NCI-H1092 treated with DMSO at 0.1 percent for 48 hours (cell line): ENCODE results near the gene CAMK2D.

Source experiments
- DNase-seq: peaks from one replicate; lab custom pipeline; 2025; lab: John Stamatoyannopoulos, UW

Gene CAMK2D

DNA sequence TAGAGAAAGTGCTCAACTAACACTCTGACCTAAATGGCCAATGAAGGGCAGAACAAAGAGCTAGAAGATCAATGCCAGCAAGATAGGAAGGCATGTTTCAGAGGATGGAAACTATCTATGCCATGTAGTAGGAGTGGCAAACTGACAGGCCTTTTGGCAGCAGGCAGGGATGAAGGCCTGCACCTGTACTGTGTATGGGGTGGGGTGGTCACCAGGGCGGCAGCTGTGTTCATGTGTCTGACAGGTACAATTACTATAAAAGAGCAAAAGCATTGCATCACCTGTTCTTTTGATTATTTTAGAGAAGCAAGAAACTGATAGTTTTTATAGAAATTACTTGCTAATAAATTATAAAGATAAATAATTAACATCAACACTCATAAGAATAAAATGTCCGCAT, 239.1 kb downstream of the CAMK2D start:
- no peak for DNase-seq

DNA sequence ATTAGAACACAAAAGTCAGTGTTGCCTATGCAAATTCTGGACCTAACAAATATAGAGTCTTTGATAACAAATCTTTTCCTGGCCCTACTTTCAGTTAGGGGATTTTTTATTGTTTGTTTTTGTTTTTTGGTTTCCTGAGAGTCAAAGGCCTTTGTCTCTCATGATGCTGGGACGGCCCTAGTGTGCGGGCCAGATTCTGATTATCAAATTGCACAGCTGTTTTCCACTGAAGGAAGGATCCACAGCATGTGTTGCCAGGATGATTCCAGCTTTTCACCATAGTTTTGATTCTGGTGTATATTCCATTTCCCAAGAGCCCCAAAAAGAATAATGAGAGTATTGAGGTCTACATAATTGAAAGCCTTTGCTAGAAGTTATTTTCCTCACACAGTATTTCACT, 248.2 kb downstream of the CAMK2D start:
- no peak for DNase-seq

- no peak for DNase-seq
These were observed 248.7 kb downstream of the CAMK2D start for GRCh38 chr4:113512880-113513279.

DNA sequence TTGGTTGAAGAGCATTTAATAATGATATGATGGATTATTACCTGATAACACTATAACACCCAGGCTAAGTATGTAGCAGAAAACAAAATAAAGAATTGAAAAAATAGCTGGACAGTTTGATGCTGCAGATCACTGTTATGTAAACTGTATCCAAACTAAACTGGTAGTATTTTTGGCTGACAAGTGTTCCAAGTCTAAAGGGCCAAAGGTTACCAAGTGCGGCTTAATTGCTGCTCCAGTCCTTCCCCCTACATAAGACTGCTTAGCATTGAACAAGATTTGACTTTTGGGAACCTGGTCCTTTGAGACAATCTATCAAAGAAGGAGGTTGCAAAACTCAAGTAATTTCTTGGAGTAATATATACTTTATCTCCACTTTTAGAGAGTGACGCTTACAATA, 249.6 kb downstream of the CAMK2D start:
- DNase-seq = no peak

GRCh38 chr4:113509851-113510250, 251.7 kb downstream of the CAMK2D start:
- no peak for DNase-seq

DNA sequence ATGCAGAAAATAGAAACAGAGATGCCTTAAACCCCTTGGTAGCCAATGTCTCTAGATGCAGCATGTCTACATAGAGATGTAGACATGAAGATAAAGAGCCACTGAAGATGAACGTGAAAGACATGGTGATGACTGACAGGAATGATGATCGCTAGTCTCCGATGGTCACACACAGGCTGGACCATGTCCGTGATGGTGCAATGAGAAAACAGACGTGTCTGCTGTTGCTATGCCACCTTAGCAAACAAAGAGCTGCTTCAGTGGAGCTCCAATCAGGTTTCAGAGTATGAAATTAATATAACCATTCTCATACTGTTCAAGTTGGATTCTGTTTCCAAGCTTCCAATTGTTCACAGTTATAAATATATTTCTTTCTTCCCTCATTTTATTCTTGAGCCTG, 256.5 kb downstream of the CAMK2D start:
- no peak for DNase-seq

DNA sequence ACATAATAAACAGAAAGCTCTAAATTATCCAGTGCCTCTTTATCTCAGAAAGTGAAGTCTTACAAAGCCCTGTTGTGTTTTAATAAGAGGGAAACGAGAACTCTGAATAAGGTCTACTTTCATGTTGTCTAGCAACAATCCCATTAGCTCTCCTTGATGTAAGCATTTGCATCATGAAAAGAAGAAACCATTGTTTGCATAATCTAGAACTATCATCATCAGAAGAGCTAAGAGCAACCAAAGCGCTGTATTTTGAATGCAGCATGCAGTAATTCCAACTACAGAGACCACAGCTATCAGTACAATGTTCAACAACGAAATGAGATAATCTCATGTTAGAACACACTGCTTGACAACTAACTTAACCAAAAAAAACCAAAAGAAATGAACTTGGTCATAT, 257.1 kb downstream of the CAMK2D start:
- no peak for DNase-seq

GRCh38 chr4:113503691-113504090, 257.8 kb downstream of the CAMK2D start:
- no peak for DNase-seq

DNA sequence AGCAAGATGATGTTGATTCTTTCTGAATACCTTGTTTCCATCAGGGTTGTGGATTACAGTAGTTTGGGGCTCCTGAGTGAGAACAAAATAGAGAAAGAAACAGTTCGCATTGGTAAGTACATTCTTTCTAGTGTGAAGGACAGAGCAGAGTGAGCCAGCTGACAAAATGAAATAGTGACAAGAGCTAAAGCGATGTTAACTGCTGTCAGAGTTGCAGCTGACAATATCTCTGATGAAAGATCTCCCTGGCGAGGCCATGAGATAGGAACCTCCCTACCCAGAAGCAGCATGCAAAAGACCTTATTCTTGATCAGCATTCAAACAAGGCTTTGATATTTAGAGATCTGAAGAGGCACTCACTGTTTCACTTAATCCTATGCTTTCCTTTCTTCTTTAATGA, 258.6 kb downstream of the CAMK2D start:
- no peak for DNase-seq

DNA sequence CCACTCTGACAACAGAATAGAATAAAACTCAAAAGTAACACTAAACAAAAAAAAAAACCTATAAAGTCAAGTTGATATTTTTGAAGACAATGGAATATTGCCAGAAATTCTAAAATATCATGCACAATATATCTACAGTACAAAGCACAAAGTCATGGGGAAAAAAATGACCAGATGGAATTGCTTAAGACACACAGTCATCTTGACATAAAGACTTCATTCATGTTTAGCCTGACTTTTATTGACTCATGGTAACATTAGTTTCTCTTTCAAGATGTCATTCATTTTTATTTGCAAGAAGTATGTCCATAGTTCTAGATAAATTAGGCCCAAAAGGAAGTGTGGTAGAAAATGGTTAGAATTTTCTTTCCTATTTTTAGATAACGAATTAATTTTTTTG, 259.1 kb downstream of the CAMK2D start:
- DNase-seq = no peak

GRCh38 chr4:113500424-113500823, 261.1 kb downstream of the CAMK2D start:
- DNase-seq = no peak

DNA sequence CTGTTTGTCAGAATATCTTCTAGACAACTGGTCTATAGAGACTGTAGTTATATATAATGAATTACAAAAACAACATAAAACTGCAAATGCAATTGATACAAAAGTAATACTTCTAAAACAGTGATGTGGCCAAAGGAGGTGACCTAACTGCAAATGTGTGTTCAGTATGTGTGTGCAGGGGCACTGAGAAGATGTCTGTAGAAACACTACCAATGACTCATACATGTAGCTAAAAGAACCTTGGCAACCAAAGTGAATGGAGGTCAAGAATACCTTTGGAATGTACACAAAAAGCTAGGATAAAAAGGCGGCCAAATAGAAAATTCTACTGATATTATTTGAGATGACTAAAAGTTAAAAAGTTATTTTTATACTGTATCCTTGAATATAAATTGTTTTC, 261.8 kb downstream of the CAMK2D start:
- no peak for DNase-seq

DNA sequence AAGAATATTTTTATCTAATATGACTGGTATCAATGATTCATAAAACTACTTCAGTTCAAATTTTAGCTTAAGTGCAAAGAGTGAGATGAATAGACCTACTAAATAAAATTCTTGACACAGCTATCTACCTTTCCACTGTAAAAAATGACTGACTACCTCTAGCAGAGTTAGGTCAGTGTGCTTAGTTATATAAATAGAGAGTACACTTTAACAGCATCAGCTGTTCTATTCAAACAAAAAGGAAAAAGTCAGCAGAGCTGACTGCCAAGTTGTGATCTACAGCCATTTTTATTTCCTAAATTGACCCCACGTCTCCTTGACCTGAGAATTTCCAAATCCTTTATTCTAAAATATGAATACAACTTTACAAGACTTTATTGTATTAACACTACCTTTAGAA, 262.4 kb downstream of the CAMK2D start:
- no peak for DNase-seq

GRCh38 chr4:113497154-113497884, 264.2 kb downstream of the CAMK2D start:
- no peak for DNase-seq

DNA sequence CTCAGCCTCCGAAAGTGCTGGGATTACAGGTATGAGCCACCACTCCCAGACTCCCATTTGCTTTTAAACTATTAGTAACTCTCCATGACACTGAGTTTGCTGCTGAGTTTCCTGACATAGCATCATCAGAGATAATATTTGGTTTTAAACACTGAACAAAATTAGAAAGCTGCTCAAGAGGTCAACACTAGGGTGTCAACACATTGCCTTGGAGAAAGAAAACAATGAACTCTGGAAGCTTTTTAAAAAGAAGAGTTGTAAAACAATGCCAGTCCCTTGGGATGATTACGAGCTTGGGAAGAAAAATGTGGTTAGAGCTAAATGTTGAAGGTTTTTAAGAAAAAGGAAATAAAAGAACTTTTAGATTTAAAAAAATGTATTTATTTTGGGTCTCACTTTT, 264.8 kb downstream of the CAMK2D start:
- no peak for DNase-seq

- no peak for DNase-seq
These were observed 265.7 kb downstream of the CAMK2D start for GRCh38 chr4:113495790-113496189.

DNA sequence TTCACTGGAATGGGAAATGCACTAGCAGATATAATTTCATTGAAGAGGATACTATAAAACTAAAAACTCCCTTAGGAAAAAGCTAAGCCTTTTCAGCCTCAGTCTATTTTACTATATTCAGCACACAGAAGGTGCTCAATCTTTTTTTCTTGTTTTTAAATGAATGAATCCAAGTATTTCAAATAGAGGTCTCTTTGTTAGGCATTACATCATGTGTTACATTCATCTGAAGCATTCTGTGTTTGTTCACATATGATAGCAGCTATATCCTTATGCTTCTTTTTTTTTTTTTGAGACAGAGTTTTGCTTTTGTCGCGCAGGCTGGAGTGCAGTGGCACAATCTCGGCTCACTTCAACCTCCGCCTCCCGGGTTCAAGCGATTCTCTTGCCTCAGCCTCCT, 278.4 kb downstream of the CAMK2D start:
- no peak for DNase-seq

- no peak for DNase-seq
These were observed 279.2 kb downstream of the CAMK2D start for GRCh38 chr4:113482325-113482724.

DNA sequence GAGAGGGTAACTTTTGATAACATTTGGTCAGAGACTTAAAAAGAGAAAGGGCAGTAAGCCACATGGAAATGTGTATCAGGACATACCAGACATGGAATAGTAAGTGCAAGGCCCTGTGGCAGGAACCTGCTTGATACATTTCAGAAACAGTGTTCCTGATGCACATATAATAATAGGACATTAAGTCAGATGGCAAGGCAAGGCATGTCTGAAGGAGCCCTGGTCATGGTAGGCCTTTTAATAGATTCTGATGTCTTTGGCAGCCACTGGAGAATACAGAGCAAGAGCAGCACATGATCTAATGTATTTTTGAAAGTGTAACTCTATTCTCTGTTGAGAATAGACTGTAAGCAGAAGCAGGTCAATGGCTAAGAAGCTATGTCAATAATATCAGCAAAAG, 279.7 kb downstream of the CAMK2D start:
- DNase-seq = no peak

GRCh38 chr4:113480109-113480508, 281.4 kb downstream of the CAMK2D start:
- DNase-seq = no peak

GRCh38 chr4:113478032-113478431, 283.5 kb downstream of the CAMK2D start:
- no peak for DNase-seq

DNA sequence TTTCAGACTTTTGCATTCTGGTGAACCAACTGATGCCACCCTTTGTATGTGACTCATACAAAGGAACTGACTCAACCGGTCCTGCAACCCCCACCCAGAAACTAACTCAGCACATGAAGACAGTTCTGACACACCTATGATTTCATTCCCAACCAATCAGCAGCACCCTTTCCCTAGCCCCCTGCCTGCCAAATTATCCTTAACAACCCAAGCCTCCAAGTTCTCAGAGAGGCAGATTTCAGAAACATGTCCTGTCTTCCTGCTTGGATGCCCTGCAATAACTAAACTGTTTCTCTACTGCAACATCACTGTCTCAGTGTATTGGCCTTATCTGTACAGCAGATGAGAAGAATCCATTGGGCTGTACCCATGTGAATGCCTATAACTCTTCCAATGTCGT, 284.7 kb downstream of the CAMK2D start:
- DNase-seq = no peak

DNA sequence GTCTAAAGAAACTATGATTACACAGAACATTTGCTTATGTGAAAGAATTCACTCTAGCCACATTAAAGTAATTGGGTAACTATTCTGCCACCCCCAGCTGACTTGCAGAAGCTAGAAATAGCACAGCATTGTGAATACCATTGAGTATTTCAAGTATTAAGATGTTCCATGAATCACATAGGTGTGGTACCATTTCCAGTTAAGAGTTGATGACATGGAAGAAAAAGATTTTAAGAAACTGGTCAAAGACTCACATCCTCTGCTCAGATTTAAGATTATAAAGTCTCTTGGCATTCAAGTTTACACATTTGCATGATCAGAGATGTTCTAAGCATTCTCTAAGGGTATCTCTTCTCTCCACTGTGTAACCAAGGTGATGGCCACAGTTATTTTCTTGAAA, 287.5 kb downstream of the CAMK2D start:
- no peak for DNase-seq

DNA sequence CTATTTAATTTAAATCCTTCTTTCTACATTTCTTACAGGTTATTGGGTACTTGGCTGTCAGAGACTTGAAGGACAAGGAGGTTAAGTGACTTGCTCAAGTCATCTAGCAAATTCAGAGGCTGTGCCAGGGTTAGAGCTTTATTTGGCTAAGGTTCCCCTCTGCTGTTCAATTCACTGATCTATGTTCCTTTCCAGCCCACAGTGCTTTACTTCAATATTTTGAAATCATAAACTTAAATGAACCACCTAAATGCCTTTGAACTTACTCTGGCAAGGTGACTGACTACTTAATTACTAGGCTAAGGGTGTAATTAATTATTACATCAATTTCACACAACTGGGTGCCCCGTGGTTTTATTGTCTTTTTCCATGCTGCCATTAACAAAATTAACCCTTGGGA, 288.7 kb downstream of the CAMK2D start:
- DNase-seq = no peak
